Smooth muscle cell (in vitro differentiated cells): ENCODE data around the gene FLRT2. TPM values are rescaled to one million over a fixed set of nuclear protein-coding genes. Genes with fewer than 3 reads are reported as not detected.
A peak's percentile ranks its signal among the peaks of the same experiment; 100 is the strongest.

Experiments
- DNase-seq: peaks from one replicate; lab custom pipeline; 2025; ENCODE audit not compliant: unreplicated experiment; lab: John Stamatoyannopoulos, UW
- H2AFZ ChIP-seq: fragments of 200-600 bp; sonication (generic); 2 replicates; pipeline ENCODE4 v1.6.0; 2016; ENCODE audit warnings: antibody characterized with exemption, low read depth, mild to moderate bottlenecking
- H3F3A ChIP-seq: fragments of 200-600 bp; sonication (generic); 2 replicates; pipeline ENCODE4 v1.6.0; 2017; ENCODE audit warnings: antibody characterized with exemption, low read depth
- H3K27ac ChIP-seq: fragments of 200-600 bp; sonication (generic); 2 replicates; pipeline ENCODE4 v1.5.1; 2016; ENCODE audit warnings: low read depth, mild to moderate bottlenecking
- H3K27me3 ChIP-seq: fragments of 200-600 bp; sonication (generic); 2 replicates; pipeline ENCODE4 v1.6.1; 2016; ENCODE audit warnings: low read depth, mild to moderate bottlenecking
- H3K36me3 ChIP-seq: fragments of 200-600 bp; sonication (generic); 2 replicates; pipeline ENCODE4 v1.5.1; 2016; ENCODE audit warnings: low read depth
- H3K4me1 ChIP-seq: fragments of 200-600 bp; sonication (generic); 2 replicates; pipeline ENCODE4 v1.5.1; 2016; ENCODE audit warnings: low read depth
- H3K4me2 ChIP-seq: fragments of 200-600 bp; sonication (generic); 2 replicates; pipeline ENCODE4 v1.6.0; 2016; ENCODE audit warnings: mild to moderate bottlenecking
- H3K4me3 ChIP-seq: fragments of 200-600 bp; sonication (generic); 2 replicates; pipeline ENCODE4 v1.5.1; 2016; ENCODE audit warnings: mild to moderate bottlenecking
- H3K79me2 ChIP-seq: fragments of 200-600 bp; sonication (generic); 2 replicates; pipeline ENCODE4 v1.6.0; 2016; ENCODE audit warnings: low read depth, mild to moderate bottlenecking
- H3K9ac ChIP-seq: fragments of 200-600 bp; sonication (generic); 2 replicates; pipeline ENCODE4 v1.6.0; 2016; ENCODE audit warnings: low read depth
- H3K9me3 ChIP-seq: fragments of 200-600 bp; sonication (generic); replicated peaks from 2 replicates; pipeline ENCODE4 v1.5.1; 2016; ENCODE audit warnings: low read depth
- H4K20me1 ChIP-seq: fragments of 200-600 bp; sonication (generic); 2 replicates; pipeline ENCODE4 v1.6.0; 2016; ENCODE audit warnings: low read depth
- CTCF ChIP-seq: fragments of 200-600 bp; sonication (generic); IDR thresholded peaks from 2 replicates; pipeline ENCODE4 v1.5.1; 2017; ENCODE audit warnings: borderline replicate concordance, mild to moderate bottlenecking, antibody characterized with exemption; ENCODE audit not compliant: insufficient read depth, poor library complexity, severe bottlenecking
- WGBS: methylation state at CpG from one replicate; pipeline ENCODE4 v1.1.7; 2016; ENCODE audit warnings: low lambda C conversion rate; 5-methylcytosine and 5-hydroxymethylcytosine counted together
- polyA plus RNA-seq: library from polyadenylated mRNA; unstranded; fragments of >200 nt; fragmentation: Nextera tagmentation; extraction: Ambion mirVana; gene quantifications from 2 replicates; pipeline ENCODE4 v1.2.1, GENCODE V29; 2016
- total RNA-seq: library from RNA; depleted of rRNA; stranded (reverse); fragments of >200 nt; gene quantifications from 2 replicates; pipeline ENCODE4 v1.2.3, GENCODE V29; 2014

Gene FLRT2
- total and polyA plus RNA-seq, 2 experiments from 2014 or later = 52.3 to 104 TPM

GRCh38 chr14:85613496-85613895 lies 83.6 kb downstream of the FLRT2 start:
- H3K27me3 ChIP-seq = no peaks in the 10 kb centered on the region
- peak overlapping the region; percentile 1 for H3K27ac ChIP-seq
- H3K4me3 ChIP-seq = no peak overlapping the region
- peaks cover 71% of the 10 kb centered on the region for H4K20me1 ChIP-seq
- no peak for TF ChIP-seq CTCF
- peaks cover 15% of the 10 kb centered on the region for H3F3A ChIP-seq
- no peak overlapping the region for H2AFZ ChIP-seq
- H3K36me3 ChIP-seq = no peaks in the 10 kb centered on the region
- peaks cover 99% of the 10 kb centered on the region for H3K79me2 ChIP-seq
- no peak overlapping the region for H3K9ac ChIP-seq
- H3K4me2 ChIP-seq = no peak overlapping the region
- peaks cover 19% of the 10 kb centered on the region for H3K4me1 ChIP-seq
- no peak for DNase-seq
- no peaks in the 10 kb centered on the region for H3K9me3 ChIP-seq
- WGBS = 34% methylated on average over 5 of the region's 5 CpGs

GRCh38 chr14:85616386-85616885 lies 86.5 kb downstream of the FLRT2 start:
- Histone ChIP-seq H3K36me3 (no peaks in the 10 kb centered on the region), H3K79me2 (peaks cover 79% of the 10 kb centered on the region), H3K4me2 (no peak overlapping the region), H3K4me1 (peaks cover 19% of the 10 kb centered on the region), H3K27ac (peak overlapping the region; percentile 31), H3K9me3 (no peaks in the 10 kb centered on the region), H4K20me1 (peaks cover 88% of the 10 kb centered on the region), H2AFZ (no peak overlapping the region), H3K4me3 (no peak overlapping the region), H3K27me3 (no peaks in the 10 kb centered on the region), H3F3A (peaks cover 10% of the 10 kb centered on the region), H3K9ac (no peak overlapping the region)
- no peak for DNase-seq
- 82% methylated on average over 5 of the region's 5 CpGs for WGBS
- TF ChIP-seq CTCF = no peak

- Histone ChIP-seq H3K79me2 (peaks cover 79% of the 10 kb centered on the region), H3K4me3 (no peak overlapping the region), H4K20me1 (peaks cover 90% of the 10 kb centered on the region), H3K9ac (no peak overlapping the region), H3K27me3 (no peaks in the 10 kb centered on the region), H3K4me2 (no peak overlapping the region), H2AFZ (no peak overlapping the region), H3K4me1 (peaks cover 19% of the 10 kb centered on the region), H3F3A (peaks cover 10% of the 10 kb centered on the region), H3K27ac (peak overlapping the region; percentile 39), H3K9me3 (no peaks in the 10 kb centered on the region), H3K36me3 (peaks cover 4% of the 10 kb centered on the region)
- DNase-seq = no peak
- WGBS = 98% methylated on average over 2 of the region's 2 CpGs
- TF ChIP-seq CTCF = no peak
Measured at GRCh38 chr14:85616886-85617285, 86.9 kb downstream of the FLRT2 start.

- Histone ChIP-seq H4K20me1 (peaks cover 88% of the 10 kb centered on the region), H2AFZ (no peak overlapping the region), H3K4me3 (no peak overlapping the region), H3F3A (peaks cover 10% of the 10 kb centered on the region), H3K27ac (peak overlapping the region; percentile 39), H3K79me2 (peaks cover 70% of the 10 kb centered on the region), H3K4me2 (peak overlapping the region; percentile 19), H3K4me1 (peaks cover 19% of the 10 kb centered on the region), H3K27me3 (no peaks in the 10 kb centered on the region), H3K9ac (no peak overlapping the region), H3K9me3 (no peaks in the 10 kb centered on the region), H3K36me3 (peaks cover 10% of the 10 kb centered on the region)
- 62% methylated on average over 2 of the region's 2 CpGs for WGBS
- no peak for DNase-seq
- no peak for TF ChIP-seq CTCF
Measured at GRCh38 chr14:85617791-85618190, 87.8 kb downstream of the FLRT2 start.
